NK-92 treated with Interleukin-12 subunit alpha and Interleukin-12 subunit beta, amount 100 ng/mL, for 24 hours (cell line): ENCODE data around the gene CYB561D2.

Experiments
- DNase-seq: peaks from one replicate; lab custom pipeline; 2025; lab: John Stamatoyannopoulos, UW

Gene CYB561D2

GRCh38 chr3:50390508-50391224 lies 40.0 kb downstream of the CYB561D2 start:
- DNase-seq, result no peak

- DNase-seq, result no peak
Observed at GRCh38 chr3:50392101-50392715, 41.5 kb downstream of the CYB561D2 start.

- no peak for DNase-seq
Observed at GRCh38 chr3:50393061-50393460, 42.4 kb downstream of the CYB561D2 start.

DNA sequence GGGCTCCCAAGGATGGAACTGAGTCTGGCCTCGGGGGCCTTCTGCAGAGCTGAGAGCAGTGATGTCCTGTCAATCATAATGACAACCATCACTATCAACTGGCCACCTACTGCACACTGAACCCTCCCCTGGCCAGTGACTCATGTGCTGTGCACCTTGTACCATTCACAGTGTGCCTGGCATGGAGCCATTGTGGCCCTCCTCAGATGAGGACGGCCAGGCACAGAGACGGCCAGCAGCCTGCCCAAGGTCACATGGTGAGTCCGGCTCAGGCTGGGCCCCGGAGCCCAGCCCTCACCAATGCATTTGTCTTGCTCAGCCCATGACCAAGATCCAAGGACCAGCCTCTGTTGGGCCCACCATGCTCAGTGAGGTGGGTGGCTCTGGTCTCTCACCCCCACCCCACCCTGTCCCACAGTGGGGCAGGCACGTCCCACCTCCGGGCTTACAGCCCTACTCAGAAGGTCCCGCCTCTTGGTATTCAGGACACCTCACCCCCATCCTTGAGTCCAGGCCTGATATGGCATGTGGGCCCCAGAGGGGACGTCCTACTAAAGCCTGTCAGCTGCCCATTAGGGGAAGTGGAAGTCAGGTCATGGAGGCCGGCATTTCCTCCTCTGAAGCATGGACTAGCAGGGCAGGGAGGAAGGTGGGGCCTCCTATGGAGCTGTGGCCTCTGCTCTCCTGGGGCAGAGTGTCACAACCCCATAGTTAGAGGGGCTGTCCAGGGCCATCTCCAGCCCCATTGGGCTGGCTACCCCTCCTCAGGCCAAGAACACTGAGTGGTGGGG lies 44.6 kb downstream of the CYB561D2 start:
- no peak for DNase-seq

DNA sequence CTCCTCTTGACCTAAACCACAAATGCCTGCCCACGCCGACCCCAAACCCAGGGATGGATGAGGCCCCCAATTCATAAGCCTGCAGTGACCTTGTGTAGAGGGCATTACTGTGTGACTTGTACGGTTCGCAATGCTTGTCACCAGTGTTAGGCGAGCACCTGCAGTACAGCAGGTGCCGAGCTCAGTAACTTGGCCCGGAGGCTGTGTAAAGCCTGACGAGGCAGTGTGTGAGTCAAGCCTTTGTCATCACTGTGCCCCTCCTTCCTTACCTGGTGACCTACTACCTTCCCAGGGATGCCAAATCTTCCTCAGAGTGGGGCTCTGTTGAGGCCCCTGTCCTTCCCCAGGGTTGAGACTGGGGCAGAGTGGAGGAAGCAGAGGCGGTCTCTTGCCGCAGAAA lies 45.8 kb downstream of the CYB561D2 start:
- DNase-seq, result no peak

GRCh38 chr3:50401978-50402595 lies 51.4 kb downstream of the CYB561D2 start:
- no peak for DNase-seq
